ENCODE data around the gene ART3.

DNA sequence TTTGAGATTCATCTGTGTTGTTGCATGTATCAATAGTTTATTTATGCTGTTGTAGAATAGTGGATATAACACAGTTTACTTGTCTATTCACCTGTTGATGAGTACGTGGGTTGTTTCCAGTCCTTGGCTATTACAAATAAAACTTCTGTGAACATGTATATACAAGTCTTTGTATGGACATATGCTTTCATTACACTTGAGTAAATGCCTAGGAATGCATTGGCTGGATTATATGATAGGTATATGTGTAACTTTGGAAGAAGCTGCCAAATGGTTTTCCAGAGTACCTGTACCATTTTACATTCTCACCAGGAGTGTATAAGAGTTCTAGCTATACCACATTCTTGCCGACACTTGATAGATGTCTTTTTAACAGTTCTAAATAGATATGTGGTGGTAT lies 16.5 kb downstream of the ART3 start:
- TF ChIP-seq EZH2phosphoT487 (IDR thresholded peaks at IDR 0.05; ENCODE audit: insufficient read depth, low read depth) = no peak
- TF ChIP-seq EZH2 (IDR thresholded peaks at IDR 0.05; ENCODE audit: insufficient read depth, poor library complexity, severe bottlenecking) = no peak

Data from GM23248 (cell line).